Measurements from ENCODE around the gene TMEM178B.

- TF ChIP-seq POLR2AphosphoS5 (IDR thresholded peaks at IDR 0.05; ENCODE audit: borderline replicate concordance, low read depth, low read length) (no peak), FOXP2 (optimal IDR thresholded peaks at IDR 0.05; ENCODE audit: control extremely low read depth, extremely low read length, insufficient read depth) (no peak)
Measured at GRCh38 chr7:141207661-141208060, 133.8 kb downstream of the TMEM178B start.
